GM23338 (cell line): Measurements from ENCODE around the gene AQP11. TPM values are rescaled to one million over a fixed set of nuclear protein-coding genes. Genes with fewer than 3 reads are reported as not detected.

Source experiments
- ATAC-seq: fragments of 200-7000 bp; cut with Tn5 transposase; 3 replicates; pipeline ENCODE4 v1.9.1; 2020
- DNase-seq: peaks from one replicate; pipeline ENCODE4 v3.0.0-alpha.2; 2015; ENCODE audit warnings: low spot score
- H2AFZ ChIP-seq: fragments of 200-600 bp; sonication (generic); 2 replicates; pipeline ENCODE4 v1.8.0; 2016; ENCODE audit warnings: antibody characterized with exemption, mild to moderate bottlenecking, moderate library complexity
- H3F3A ChIP-seq: fragments of 200-600 bp; sonication (generic); replicated peaks from 2 replicates; pipeline ENCODE4 v1.8.0; 2017; ENCODE audit warnings: antibody characterized with exemption, mixed run types, low read depth
- H3K27ac ChIP-seq: fragments of 200-600 bp; sonication (generic); 2 replicates; pipeline ENCODE4 v1.6.1; 2016; ENCODE audit warnings: low read depth
- H3K27me3 ChIP-seq: fragments of 200-600 bp; sonication (generic); 2 replicates; pipeline ENCODE4 v1.8.0; 2016; ENCODE audit warnings: mild to moderate bottlenecking, mixed run types, moderate library complexity; ENCODE audit not compliant: insufficient read depth
- H3K36me3 ChIP-seq: fragments of 200-600 bp; sonication (generic); 2 replicates; pipeline ENCODE4 v1.8.0; 2016; ENCODE audit warnings: mild to moderate bottlenecking; ENCODE audit not compliant: insufficient read depth
- H3K4me1 ChIP-seq: fragments of 200-600 bp; sonication (generic); 2 replicates; pipeline ENCODE4 v1.8.0; 2016; ENCODE audit warnings: mild to moderate bottlenecking, moderate library complexity; ENCODE audit not compliant: insufficient read depth
- H3K4me2 ChIP-seq: fragments of 200-600 bp; sonication (generic); 2 replicates; pipeline ENCODE4 v1.7.1; 2017; ENCODE audit warnings: mixed run types
- H3K4me3 ChIP-seq: fragments of 200-600 bp; sonication (generic); 2 replicates; pipeline ENCODE4 v1.6.1; 2016; ENCODE audit warnings: mixed run types
- H3K79me2 ChIP-seq: fragments of 200-600 bp; sonication (generic); replicated peaks from 2 replicates; pipeline ENCODE4 v1.8.0; 2017; ENCODE audit warnings: mild to moderate bottlenecking; ENCODE audit not compliant: insufficient read depth
- H3K9me2 ChIP-seq: fragments of 200-600 bp; sonication (generic); 2 replicates; pipeline ENCODE4 v1.8.0; 2017; ENCODE audit not compliant: insufficient read depth
- H4K20me1 ChIP-seq: fragments of 200-600 bp; sonication (generic); replicated peaks from 2 replicates; pipeline ENCODE4 v1.8.0; 2017; ENCODE audit warnings: mild to moderate bottlenecking; ENCODE audit not compliant: insufficient read depth
- H3K27ac Mint-ChIP-seq: 2 replicates; pipeline ENCODE4 v1.8.0; 2020; ENCODE audit warnings: inconsistent platforms, mild to moderate bottlenecking, moderate library complexity, mixed read lengths
- H3K27me3 Mint-ChIP-seq: 3 replicates; pipeline ENCODE4 v1.8.0; 2022; ENCODE audit warnings: low read depth, mild to moderate bottlenecking, moderate library complexity, mixed read lengths, inconsistent platforms; ENCODE audit not compliant: insufficient read depth, poor library complexity
- H3K36me3 Mint-ChIP-seq: 3 replicates; pipeline ENCODE4 v1.8.0; 2021; ENCODE audit warnings: low read depth, mild to moderate bottlenecking, inconsistent platforms, moderate library complexity, mixed read lengths
- H3K4me1 Mint-ChIP-seq: 3 replicates; pipeline ENCODE4 v1.8.0; 2020; ENCODE audit warnings: mild to moderate bottlenecking, inconsistent platforms, mixed read lengths
- H3K4me3 Mint-ChIP-seq: 3 replicates; pipeline ENCODE4 v1.8.0; 2021; ENCODE audit warnings: moderate library complexity, mild to moderate bottlenecking, inconsistent platforms, mixed read lengths
- H3K9me3 Mint-ChIP-seq: 3 replicates; pipeline ENCODE4 v1.8.0; 2020; ENCODE audit warnings: moderate library complexity, mild to moderate bottlenecking, inconsistent platforms, mixed read lengths
- CREB1 ChIP-seq: fragments of 250-450 bp; sonication (Bioruptor Pico); IDR thresholded peaks from 2 replicates; pipeline ENCODE4 v1.5.0; 2020; ENCODE audit warnings: low read depth, mild to moderate bottlenecking, moderate library complexity
- CTCF ChIP-seq, 2 experiments: fragments of 200-600 bp in 1 of 2; sonication (generic) in 1 of 2; conservative IDR thresholded peaks; 2 replicates each; pipeline versions ENCODE4 v1.5.1 to v1.6.1; 2016 to 2017; ENCODE audit warnings: antibody characterized with exemption in 2 of 2, low read depth in 2 of 2, mild to moderate bottlenecking in 2 of 2, moderate library complexity in 1 of 2
- EZH2 ChIP-seq: fragments of 200-600 bp; sonication (generic); IDR thresholded peaks from one replicate; pipeline ENCODE4 v1.8.0; 2017; ENCODE audit warnings: antibody characterized with exemption, mild to moderate bottlenecking, low read depth; ENCODE audit not compliant: unreplicated experiment
- EZH2phosphoT487 ChIP-seq: fragments of 200-600 bp; sonication (generic); IDR thresholded peaks from one replicate; pipeline ENCODE4 v1.8.1; 2018; ENCODE audit warnings: antibody characterized with exemption; ENCODE audit not compliant: unreplicated experiment
- JUNB ChIP-seq: IDR thresholded peaks from one replicate; pipeline ENCODE4 v1.6.1; 2016; ENCODE audit warnings: antibody characterized with exemption; ENCODE audit not compliant: unreplicated experiment
- NANOG ChIP-seq: IDR thresholded peaks from 2 replicates; pipeline ENCODE4 v1.6.1; 2016; ENCODE audit warnings: antibody characterized with exemption, borderline replicate concordance
- POLR2AphosphoS5 ChIP-seq: IDR thresholded peaks from 2 replicates; pipeline ENCODE4 v1.6.1; 2016; ENCODE audit warnings: antibody characterized with exemption, low read depth
- REST ChIP-seq: IDR thresholded peaks from one replicate; pipeline ENCODE4 v1.6.1; 2018; ENCODE audit warnings: antibody characterized with exemption; ENCODE audit not compliant: unreplicated experiment
- STAT1 ChIP-seq: IDR thresholded peaks from one replicate; pipeline ENCODE4 v1.6.1; 2016; ENCODE audit warnings: antibody characterized with exemption; ENCODE audit not compliant: unreplicated experiment
- ZNF114 ChIP-seq: fragments of 250-450 bp; sonication (Bioruptor Pico); IDR thresholded peaks from 2 replicates; pipeline ENCODE4 v1.5.0; 2020; ENCODE audit warnings: mild to moderate bottlenecking, moderate library complexity
- ZNF331 ChIP-seq: fragments of 250-450 bp; sonication (Bioruptor Pico); IDR thresholded peaks from 2 replicates; pipeline ENCODE4 v1.5.0; 2020; ENCODE audit warnings: low read depth, mild to moderate bottlenecking, moderate library complexity
- polyA plus RNA-seq: library from polyadenylated mRNA; unstranded; fragments of >200 nt; fragmentation: Nextera tagmentation; extraction: Ambion mirVana; gene quantifications from 2 replicates; pipeline ENCODE4 v1.2.1, GENCODE V29; 2016
- total RNA-seq: library from RNA; depleted of rRNA; stranded (reverse); fragments of >200 nt; shearing (Covaris generic); gene quantifications from 2 replicates; pipeline ENCODE4 v1.2.3, GENCODE V29; 2014
- TF ChIP-seq, protein P1 (sequence below): IDR thresholded peaks from 2 replicates; pipeline ENCODE4 v1.6.1; 2016; ENCODE audit warnings: antibody characterized with exemption
- TF ChIP-seq, protein P2 (sequence below): fragments of 250-450 bp; sonication (Bioruptor Pico); IDR thresholded peaks from 2 replicates; pipeline ENCODE4 v1.5.0; 2020; ENCODE audit warnings: mild to moderate bottlenecking, moderate library complexity

The AQP11 gene
- total and polyA plus RNA-seq, 2 experiments from 2014 or later = 1.8 to 3.4 TPM

DNA sequence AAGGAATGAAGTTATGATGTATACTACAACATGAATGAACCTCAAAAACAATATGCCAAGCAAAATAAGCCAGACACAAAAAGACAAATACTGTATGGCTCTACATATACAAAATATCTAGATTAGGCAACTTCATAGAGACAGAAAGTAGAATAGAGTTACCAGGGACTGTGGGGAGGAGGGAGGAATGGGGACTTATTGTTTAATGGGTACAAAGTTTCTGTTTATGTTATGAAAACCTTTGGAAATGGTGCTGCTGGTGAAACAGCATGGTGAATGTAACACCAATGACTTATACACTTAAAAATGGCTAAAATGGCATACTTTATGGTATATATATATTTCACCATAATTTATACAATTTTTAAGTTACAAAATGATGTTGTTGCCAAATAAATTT is 4.1 kb downstream of the AQP11 start:
- H3K9me3 Mint-ChIP-seq = no peaks in the 10 kb centered on the region
- ATAC-seq (no peak), DNase-seq (no peak)
- H3K79me2 ChIP-seq = no peaks in the 10 kb centered on the region
- no peak overlapping the region for H3K4me3 Mint-ChIP-seq
- TF ChIP-seq ZNF331 (CRISPR knock-in tag) = no peak
- TF ChIP-seq, protein P1, sequence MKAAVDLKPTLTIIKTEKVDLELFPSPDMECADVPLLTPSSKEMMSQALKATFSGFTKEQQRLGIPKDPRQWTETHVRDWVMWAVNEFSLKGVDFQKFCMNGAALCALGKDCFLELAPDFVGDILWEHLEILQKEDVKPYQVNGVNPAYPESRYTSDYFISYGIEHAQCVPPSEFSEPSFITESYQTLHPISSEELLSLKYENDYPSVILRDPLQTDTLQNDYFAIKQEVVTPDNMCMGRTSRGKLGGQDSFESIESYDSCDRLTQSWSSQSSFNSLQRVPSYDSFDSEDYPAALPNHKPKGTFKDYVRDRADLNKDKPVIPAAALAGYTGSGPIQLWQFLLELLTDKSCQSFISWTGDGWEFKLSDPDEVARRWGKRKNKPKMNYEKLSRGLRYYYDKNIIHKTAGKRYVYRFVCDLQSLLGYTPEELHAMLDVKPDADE = no peak
- no peak for TF ChIP-seq CTCF (conservative IDR thresholded peaks at IDR 0.05; ENCODE audit: low read depth in 2 of 2)
- TF ChIP-seq CREB1 (CRISPR knock-in tag) = no peak
- no peak for TF ChIP-seq STAT1
- no peak for TF ChIP-seq EZH2
- no peak for TF ChIP-seq POLR2AphosphoS5
- TF ChIP-seq, protein P2, sequence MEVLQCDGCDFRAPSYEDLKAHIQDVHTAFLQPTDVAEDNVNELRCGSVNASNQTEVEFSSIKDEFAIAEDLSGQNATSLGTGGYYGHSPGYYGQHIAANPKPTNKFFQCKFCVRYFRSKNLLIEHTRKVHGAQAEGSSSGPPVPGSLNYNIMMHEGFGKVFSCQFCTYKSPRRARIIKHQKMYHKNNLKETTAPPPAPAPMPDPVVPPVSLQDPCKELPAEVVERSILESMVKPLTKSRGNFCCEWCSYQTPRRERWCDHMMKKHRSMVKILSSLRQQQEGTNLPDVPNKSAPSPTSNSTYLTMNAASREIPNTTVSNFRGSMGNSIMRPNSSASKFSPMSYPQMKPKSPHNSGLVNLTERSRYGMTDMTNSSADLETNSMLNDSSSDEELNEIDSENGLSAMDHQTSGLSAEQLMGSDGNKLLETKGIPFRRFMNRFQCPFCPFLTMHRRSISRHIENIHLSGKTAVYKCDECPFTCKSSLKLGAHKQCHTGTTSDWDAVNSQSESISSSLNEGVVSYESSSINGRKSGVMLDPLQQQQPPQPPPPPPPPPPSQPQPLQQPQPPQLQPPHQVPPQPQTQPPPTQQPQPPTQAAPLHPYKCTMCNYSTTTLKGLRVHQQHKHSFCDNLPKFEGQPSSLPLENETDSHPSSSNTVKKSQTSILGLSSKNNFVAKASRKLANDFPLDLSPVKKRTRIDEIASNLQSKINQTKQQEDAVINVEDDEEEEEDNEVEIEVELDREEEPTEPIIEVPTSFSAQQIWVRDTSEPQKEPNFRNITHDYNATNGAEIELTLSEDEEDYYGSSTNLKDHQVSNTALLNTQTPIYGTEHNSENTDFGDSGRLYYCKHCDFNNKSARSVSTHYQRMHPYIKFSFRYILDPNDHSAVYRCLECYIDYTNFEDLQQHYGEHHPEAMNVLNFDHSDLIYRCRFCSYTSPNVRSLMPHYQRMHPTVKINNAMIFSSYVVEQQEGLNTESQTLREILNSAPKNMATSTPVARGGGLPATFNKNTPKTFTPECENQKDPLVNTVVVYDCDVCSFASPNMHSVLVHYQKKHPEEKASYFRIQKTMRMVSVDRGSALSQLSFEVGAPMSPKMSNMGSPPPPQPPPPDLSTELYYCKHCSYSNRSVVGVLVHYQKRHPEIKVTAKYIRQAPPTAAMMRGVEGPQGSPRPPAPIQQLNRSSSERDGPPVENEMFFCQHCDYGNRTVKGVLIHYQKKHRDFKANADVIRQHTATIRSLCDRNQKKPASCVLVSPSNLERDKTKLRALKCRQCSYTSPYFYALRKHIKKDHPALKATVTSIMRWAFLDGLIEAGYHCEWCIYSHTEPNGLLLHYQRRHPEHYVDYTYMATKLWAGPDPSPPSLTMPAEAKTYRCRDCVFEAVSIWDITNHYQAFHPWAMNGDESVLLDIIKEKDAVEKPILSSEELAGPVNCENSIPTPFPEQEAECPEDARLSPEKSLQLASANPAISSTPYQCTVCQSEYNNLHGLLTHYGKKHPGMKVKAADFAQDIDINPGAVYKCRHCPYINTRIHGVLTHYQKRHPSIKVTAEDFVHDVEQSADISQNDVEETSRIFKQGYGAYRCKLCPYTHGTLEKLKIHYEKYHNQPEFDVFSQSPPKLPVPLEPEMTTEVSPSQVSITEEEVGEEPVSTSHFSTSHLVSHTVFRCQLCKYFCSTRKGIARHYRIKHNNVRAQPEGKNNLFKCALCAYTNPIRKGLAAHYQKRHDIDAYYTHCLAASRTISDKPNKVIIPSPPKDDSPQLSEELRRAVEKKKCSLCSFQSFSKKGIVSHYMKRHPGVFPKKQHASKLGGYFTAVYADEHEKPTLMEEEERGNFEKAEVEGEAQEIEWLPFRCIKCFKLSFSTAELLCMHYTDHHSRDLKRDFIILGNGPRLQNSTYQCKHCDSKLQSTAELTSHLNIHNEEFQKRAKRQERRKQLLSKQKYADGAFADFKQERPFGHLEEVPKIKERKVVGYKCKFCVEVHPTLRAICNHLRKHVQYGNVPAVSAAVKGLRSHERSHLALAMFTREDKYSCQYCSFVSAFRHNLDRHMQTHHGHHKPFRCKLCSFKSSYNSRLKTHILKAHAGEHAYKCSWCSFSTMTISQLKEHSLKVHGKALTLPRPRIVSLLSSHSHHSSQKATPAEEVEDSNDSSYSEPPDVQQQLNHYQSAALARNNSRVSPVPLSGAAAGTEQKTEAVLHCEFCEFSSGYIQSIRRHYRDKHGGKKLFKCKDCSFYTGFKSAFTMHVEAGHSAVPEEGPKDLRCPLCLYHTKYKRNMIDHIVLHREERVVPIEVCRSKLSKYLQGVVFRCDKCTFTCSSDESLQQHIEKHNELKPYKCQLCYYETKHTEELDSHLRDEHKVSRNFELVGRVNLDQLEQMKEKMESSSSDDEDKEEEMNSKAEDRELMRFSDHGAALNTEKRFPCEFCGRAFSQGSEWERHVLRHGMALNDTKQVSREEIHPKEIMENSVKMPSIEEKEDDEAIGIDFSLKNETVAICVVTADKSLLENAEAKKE (CRISPR knock-in tag) = no peak
- TF ChIP-seq NANOG = no peak
- no peak for TF ChIP-seq ZNF114
- TF ChIP-seq EZH2phosphoT487 = no peak
- TF ChIP-seq JUNB = no peak
- TF ChIP-seq REST = no peak
- peaks cover 20% of the 10 kb centered on the region for H3K27me3 ChIP-seq
- H3F3A ChIP-seq = peaks cover 10% of the 10 kb centered on the region; the same call in 1 of the 2 replicates
- no peak overlapping the region for H3K4me2 ChIP-seq
- H3K4me1 ChIP-seq = peaks cover 8% of the 10 kb centered on the region; the same call in 1 of the 2 replicates
- no peaks in the 10 kb centered on the region; the same call in 2 of the 3 replicates for H3K36me3 Mint-ChIP-seq
- H2AFZ ChIP-seq = no peak overlapping the region
- H3K9me2 ChIP-seq = no peaks in the 10 kb centered on the region
- no peak overlapping the region for H3K27ac Mint-ChIP-seq
- no peaks in the 10 kb centered on the region for H4K20me1 ChIP-seq
- peaks cover 12% of the 10 kb centered on the region for H3K27me3 Mint-ChIP-seq
- peaks cover 5% of the 10 kb centered on the region for H3K4me1 Mint-ChIP-seq
- no peak overlapping the region for H3K27ac ChIP-seq
- H3K4me3 ChIP-seq = no peak overlapping the region
- no peaks in the 10 kb centered on the region for H3K36me3 ChIP-seq
